ENCODE data around the gene CHML. TPM values are rescaled to one million over a fixed set of nuclear protein-coding genes. Genes with fewer than 3 reads are reported as not detected.
A peak's percentile ranks its signal among the peaks of the same experiment; 100 is the strongest.

CHML gene
- polyA plus RNA-seq, 3 donors from 2014 or later: 2.0 to 5.8 (median 3.2) TPM

GRCh38 chr1:241640867-241641622 lies 876 bp upstream of the CHML start:
- Mint-ChIP-seq H3K36me3 (no peaks in the 10 kb centered on the region), H3K4me3 (peak overlapping the region; percentile 77 to 87 (median 83)), H3K4me1 (peaks cover 14 to 41% of the 10 kb centered on the region in 2 donors), H3K27me3 (ENCODE audit: low read depth in 3 of 3) (peaks cover 0 to 7% (median 4%) of the 10 kb centered on the region in 3 donors), H3K27ac (peak overlapping the region; percentile 73 to 90 (median 87)), H3K9me3 (peaks cover 0 to 3% (median 0%) of the 10 kb centered on the region in 6 donors)
- no peak for DNase-seq

- peaks cover 0 to 8% (median 7%) of the 10 kb centered on the region in 3 donors for H3K36me3 Mint-ChIP-seq
- no peak for DNase-seq
- peaks cover 0 to 1% (median 0%) of the 10 kb centered on the region in 6 donors for H3K9me3 Mint-ChIP-seq
- peak overlapping the region; percentile 87 to 89 (median 87) for H3K4me3 Mint-ChIP-seq
- peaks cover 16 to 48% of the 10 kb centered on the region in 2 donors for H3K4me1 Mint-ChIP-seq
- H3K27ac Mint-ChIP-seq: peak overlapping the region; percentile 34 to 84 (median 68)
- H3K27me3 Mint-ChIP-seq (ENCODE audit: low read depth in 3 of 3): peaks cover 0 to 7% (median 4%) of the 10 kb centered on the region in 3 donors
Observed at GRCh38 chr1:241639623-241640148, 483 bp downstream of the CHML start.

GRCh38 chr1:241638909-241639622 lies 1.1 kb downstream of the CHML start:
- Mint-ChIP-seq H3K27ac (peak overlapping the region; percentile 6 to 84 (median 68)), H3K4me3 (peak overlapping the region; percentile 87 to 89 (median 87)), H3K27me3 (ENCODE audit: low read depth in 3 of 3) (peaks cover 0 to 7% (median 4%) of the 10 kb centered on the region in 3 donors), H3K9me3 (no peaks in the 10 kb centered on the region), H3K4me1 (peaks cover 16 to 48% of the 10 kb centered on the region in 2 donors), H3K36me3 (peaks cover 0 to 10% (median 7%) of the 10 kb centered on the region in 3 donors)
- DNase-seq: no peak

- Mint-ChIP-seq H3K9me3 (no peaks in the 10 kb centered on the region), H3K4me1 (peaks cover 16 to 48% of the 10 kb centered on the region in 2 donors), H3K36me3 (peaks cover 0 to 14% (median 7%) of the 10 kb centered on the region in 3 donors), H3K27me3 (ENCODE audit: low read depth in 3 of 3) (peaks cover 0 to 7% (median 4%) of the 10 kb centered on the region in 3 donors), H3K4me3 (peak overlapping the region in 4 of 5 donors; percentile 10 to 58 (median 23)), H3K27ac (no peak overlapping the region)
- no peak for DNase-seq
Observed at GRCh38 chr1:241638099-241638682, 2.0 kb downstream of the CHML start.

- Mint-ChIP-seq H3K9me3 (no peaks in the 10 kb centered on the region), H3K27ac (no peak overlapping the region), H3K36me3 (peaks cover 0 to 14% (median 7%) of the 10 kb centered on the region in 3 donors), H3K4me3 (peak overlapping the region in 4 of 5 donors; percentile 3 to 66 (median 34)), H3K4me1 (peaks cover 16 to 48% of the 10 kb centered on the region in 2 donors), H3K27me3 (ENCODE audit: low read depth in 3 of 3) (peaks cover 0 to 7% (median 4%) of the 10 kb centered on the region in 3 donors)
- no peak for DNase-seq
Observed at GRCh38 chr1:241637604-241638003, 2.6 kb downstream of the CHML start.

- peaks cover 2 to 15% (median 10%) of the 10 kb centered on the region in 3 donors for H3K36me3 Mint-ChIP-seq
- H3K4me3 Mint-ChIP-seq: peak overlapping the region in 2 of 5 donors; percentile 3 to 66
- no peak overlapping the region for H3K27ac Mint-ChIP-seq
- H3K27me3 Mint-ChIP-seq (ENCODE audit: low read depth in 3 of 3): peaks cover 0 to 7% (median 4%) of the 10 kb centered on the region in 3 donors
- no peaks in the 10 kb centered on the region for H3K9me3 Mint-ChIP-seq
- DNase-seq: no peak
- H3K4me1 Mint-ChIP-seq: peaks cover 16 to 48% of the 10 kb centered on the region in 2 donors
Observed at GRCh38 chr1:241637046-241637590, 3.1 kb downstream of the CHML start.

GRCh38 chr1:241636291-241636690 lies 3.9 kb downstream of the CHML start:
- peaks cover 16 to 48% of the 10 kb centered on the region in 2 donors for H3K4me1 Mint-ChIP-seq
- no peak for DNase-seq
- H3K27me3 Mint-ChIP-seq (ENCODE audit: low read depth in 3 of 3): peaks cover 0 to 7% (median 4%) of the 10 kb centered on the region in 3 donors
- no peaks in the 10 kb centered on the region for H3K9me3 Mint-ChIP-seq
- no peak overlapping the region for H3K27ac Mint-ChIP-seq
- peaks cover 4 to 18% (median 16%) of the 10 kb centered on the region in 3 donors for H3K36me3 Mint-ChIP-seq
- no peak overlapping the region for H3K4me3 Mint-ChIP-seq

GRCh38 chr1:241635556-241636152 lies 4.5 kb downstream of the CHML start:
- Mint-ChIP-seq H3K36me3 (peaks cover 4 to 18% (median 16%) of the 10 kb centered on the region in 3 donors), H3K9me3 (no peaks in the 10 kb centered on the region), H3K4me3 (no peak overlapping the region), H3K4me1 (peaks cover 15 to 42% of the 10 kb centered on the region in 2 donors), H3K27me3 (ENCODE audit: low read depth in 3 of 3) (peaks cover 0 to 7% (median 1%) of the 10 kb centered on the region in 3 donors), H3K27ac (no peak overlapping the region)
- peak in 1 of 3 donors; percentile 14 for DNase-seq

- Mint-ChIP-seq H3K4me3 (no peak overlapping the region), H3K27ac (no peak overlapping the region), H3K27me3 (ENCODE audit: low read depth in 3 of 3) (no peaks in the 10 kb centered on the region)
Observed at GRCh38 chr1:241632987-241633386, 7.2 kb downstream of the CHML start.

GRCh38 chr1:241631674-241632073 lies 8.5 kb downstream of the CHML start:
- no peaks in the 10 kb centered on the region for H3K27me3 Mint-ChIP-seq (ENCODE audit: low read depth in 3 of 3)
- DNase-seq: no peak
- H3K27ac Mint-ChIP-seq: no peak overlapping the region
- H3K4me3 Mint-ChIP-seq: no peak overlapping the region
- H3K4me1 Mint-ChIP-seq: peaks cover 8 to 27% of the 10 kb centered on the region in 2 donors
- H3K9me3 Mint-ChIP-seq: no peaks in the 10 kb centered on the region
- peaks cover 4 to 18% (median 16%) of the 10 kb centered on the region in 3 donors for H3K36me3 Mint-ChIP-seq

More at GRCh38 chr1:241632987-241633386, 7.2 kb downstream of the CHML start:
- Mint-ChIP-seq H3K36me3 (peaks cover 4 to 18% (median 16%) of the 10 kb centered on the region in 3 donors), H3K4me1 (peaks cover 8 to 32% of the 10 kb centered on the region in 2 donors), H3K9me3 (no peaks in the 10 kb centered on the region)
- DNase-seq: no peak

GRCh38 chr1:241630899-241631298 lies 9.3 kb downstream of the CHML start:
- no peak overlapping the region for H3K27ac Mint-ChIP-seq
- no peaks in the 10 kb centered on the region for H3K9me3 Mint-ChIP-seq

GRCh38 chr1:241630476-241630875 lies 9.7 kb downstream of the CHML start:
- Mint-ChIP-seq H3K4me3 (no peak overlapping the region), H3K27ac (no peak overlapping the region)

More at GRCh38 chr1:241630899-241631298, 9.3 kb downstream of the CHML start:
- DNase-seq: no peak
- H3K4me1 Mint-ChIP-seq: peaks cover 8 to 22% of the 10 kb centered on the region in 2 donors
- H3K4me3 Mint-ChIP-seq: no peak overlapping the region
- H3K27me3 Mint-ChIP-seq (ENCODE audit: low read depth in 3 of 3): no peaks in the 10 kb centered on the region
- H3K36me3 Mint-ChIP-seq: peaks cover 4 to 18% (median 16%) of the 10 kb centered on the region in 3 donors

GRCh38 chr1:241630005-241630404 lies 10.2 kb downstream of the CHML start:
- peaks cover 4 to 12% (median 10%) of the 10 kb centered on the region in 3 donors for H3K36me3 Mint-ChIP-seq

More at GRCh38 chr1:241630476-241630875, 9.7 kb downstream of the CHML start:
- Mint-ChIP-seq H3K27me3 (ENCODE audit: low read depth in 3 of 3) (no peaks in the 10 kb centered on the region), H3K9me3 (no peaks in the 10 kb centered on the region), H3K36me3 (peaks cover 4 to 17% (median 15%) of the 10 kb centered on the region in 3 donors), H3K4me1 (peaks cover 6 to 18% of the 10 kb centered on the region in 2 donors)
- no peak for DNase-seq

More at GRCh38 chr1:241630005-241630404, 10.2 kb downstream of the CHML start:
- no peak for DNase-seq
- Mint-ChIP-seq H3K27me3 (ENCODE audit: low read depth in 3 of 3) (no peaks in the 10 kb centered on the region), H3K4me3 (no peak overlapping the region), H3K9me3 (no peaks in the 10 kb centered on the region), H3K27ac (no peak overlapping the region), H3K4me1 (peaks cover 6 to 15% of the 10 kb centered on the region in 2 donors)

All from immature natural killer cell (primary cell).